ENCODE results near the gene PDZD2.

DNA sequence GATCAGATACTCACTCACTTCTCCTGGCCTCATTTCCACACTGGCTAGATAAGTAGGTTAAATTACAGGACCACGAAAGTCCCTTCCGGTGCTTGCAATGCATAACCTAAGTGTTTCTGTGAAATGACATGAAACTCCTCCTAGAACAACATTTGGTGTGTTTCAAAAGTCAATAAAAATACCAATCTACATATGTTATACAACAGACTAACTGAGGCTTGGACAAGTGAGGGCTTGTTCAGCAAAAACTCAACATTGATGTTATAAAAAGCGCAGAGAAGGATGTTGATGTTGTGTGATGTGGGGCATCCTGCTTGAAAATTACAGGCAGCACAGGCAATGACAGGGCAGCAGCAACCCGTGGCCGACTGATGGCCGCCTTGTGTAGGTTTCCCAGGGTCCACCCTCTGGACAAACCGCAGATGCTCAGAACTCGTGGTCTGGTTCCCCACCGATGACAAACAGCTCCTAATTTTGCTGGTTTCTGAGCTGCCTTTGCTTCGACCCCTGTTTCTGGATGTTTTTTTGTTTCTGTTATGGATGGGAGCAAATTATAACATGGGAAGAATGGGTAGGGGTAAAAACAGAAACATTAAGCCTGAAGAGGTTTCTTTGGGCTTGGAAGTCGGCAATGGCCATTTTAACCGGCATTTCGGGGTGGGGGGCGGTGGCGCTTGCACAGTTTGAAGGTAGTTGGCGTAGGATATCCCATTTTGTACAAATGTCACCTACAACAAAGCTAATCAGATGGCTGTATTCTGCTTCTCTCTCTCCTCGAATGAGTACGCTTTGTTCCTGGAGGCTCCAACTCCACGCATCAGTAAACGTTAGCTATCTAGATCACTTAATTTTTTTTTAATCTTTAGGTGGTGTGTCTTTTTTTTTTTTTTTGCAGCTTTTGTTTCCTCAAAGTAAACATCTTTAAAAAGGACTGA, 116.1 kb downstream of the PDZD2 start:
- TF ChIP-seq, protein P1, sequence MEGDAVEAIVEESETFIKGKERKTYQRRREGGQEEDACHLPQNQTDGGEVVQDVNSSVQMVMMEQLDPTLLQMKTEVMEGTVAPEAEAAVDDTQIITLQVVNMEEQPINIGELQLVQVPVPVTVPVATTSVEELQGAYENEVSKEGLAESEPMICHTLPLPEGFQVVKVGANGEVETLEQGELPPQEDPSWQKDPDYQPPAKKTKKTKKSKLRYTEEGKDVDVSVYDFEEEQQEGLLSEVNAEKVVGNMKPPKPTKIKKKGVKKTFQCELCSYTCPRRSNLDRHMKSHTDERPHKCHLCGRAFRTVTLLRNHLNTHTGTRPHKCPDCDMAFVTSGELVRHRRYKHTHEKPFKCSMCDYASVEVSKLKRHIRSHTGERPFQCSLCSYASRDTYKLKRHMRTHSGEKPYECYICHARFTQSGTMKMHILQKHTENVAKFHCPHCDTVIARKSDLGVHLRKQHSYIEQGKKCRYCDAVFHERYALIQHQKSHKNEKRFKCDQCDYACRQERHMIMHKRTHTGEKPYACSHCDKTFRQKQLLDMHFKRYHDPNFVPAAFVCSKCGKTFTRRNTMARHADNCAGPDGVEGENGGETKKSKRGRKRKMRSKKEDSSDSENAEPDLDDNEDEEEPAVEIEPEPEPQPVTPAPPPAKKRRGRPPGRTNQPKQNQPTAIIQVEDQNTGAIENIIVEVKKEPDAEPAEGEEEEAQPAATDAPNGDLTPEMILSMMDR (IDR thresholded peaks at IDR 0.05): no peak
- TF ChIP-seq POLR2A (IDR thresholded peaks at IDR 0.05) (no peak), EP300 (IDR thresholded peaks at IDR 0.05) (no peak)
